ENCODE results near the gene PLEKHG7. TPM values are rescaled to one million over a fixed set of nuclear protein-coding genes. Genes with fewer than 3 reads are reported as not detected.
A peak's percentile ranks its signal among the peaks of the same experiment; 100 is the strongest.

Gene PLEKHG7
- total and polyA plus RNA-seq, 7 donors, result not detected

DNA sequence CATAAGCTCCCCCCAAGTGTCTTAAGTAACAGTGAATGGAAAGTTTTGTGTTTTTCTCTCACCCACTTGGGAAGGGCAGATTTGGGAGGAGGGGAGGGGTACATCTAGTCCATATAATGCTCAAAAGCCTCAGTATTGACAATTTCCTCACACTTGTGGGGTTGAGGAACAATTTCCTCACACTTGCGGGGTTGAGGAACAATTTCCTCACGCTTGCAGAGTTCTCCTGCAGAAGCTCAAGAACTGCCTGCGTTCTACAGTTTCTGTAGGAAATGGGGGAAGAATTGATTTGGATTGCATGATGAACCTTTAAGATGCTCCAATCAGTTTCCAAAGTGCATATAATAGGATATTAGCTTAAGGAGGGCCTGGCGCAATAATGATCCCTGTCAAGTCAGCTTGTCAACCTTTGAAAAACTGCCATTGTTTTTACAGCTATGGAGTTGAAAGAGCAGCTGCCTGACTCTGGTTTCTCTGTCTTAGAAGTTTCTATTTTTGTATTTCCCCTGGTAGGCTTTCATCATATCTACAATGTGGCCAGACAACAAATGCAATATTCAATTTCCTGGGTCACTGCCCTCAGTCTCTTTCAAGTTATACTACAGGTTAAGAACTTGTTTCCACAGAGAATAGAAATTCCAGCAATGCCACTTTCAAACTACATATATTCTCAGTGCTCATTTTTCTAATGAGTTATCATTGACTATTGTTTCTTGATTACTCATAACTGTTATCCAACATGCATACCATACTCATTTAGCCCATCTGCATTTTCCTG lies 66.5 kb downstream of the PLEKHG7 start:
- DNase-seq, result no peak
- intact Hi-C loops (cut with DNase I), result no loop called here
- Histone ChIP-seq H3K4me3 (no peak overlapping the region), H3K9me3 (no peaks in the 10 kb centered on the region), H3K27ac (peak overlapping the region; percentile 48), H3K27me3 (ENCODE audit: insufficient read depth in 3 of 3, low read length in 2 of 3) (no peaks in the 10 kb centered on the region), H3K36me3 (ENCODE audit: insufficient read depth in 1 of 2, low read depth in 1 of 2) (no peaks in the 10 kb centered on the region), H3K4me1 (peaks cover 17% of the 10 kb centered on the region)
- TF ChIP-seq, protein P1, sequence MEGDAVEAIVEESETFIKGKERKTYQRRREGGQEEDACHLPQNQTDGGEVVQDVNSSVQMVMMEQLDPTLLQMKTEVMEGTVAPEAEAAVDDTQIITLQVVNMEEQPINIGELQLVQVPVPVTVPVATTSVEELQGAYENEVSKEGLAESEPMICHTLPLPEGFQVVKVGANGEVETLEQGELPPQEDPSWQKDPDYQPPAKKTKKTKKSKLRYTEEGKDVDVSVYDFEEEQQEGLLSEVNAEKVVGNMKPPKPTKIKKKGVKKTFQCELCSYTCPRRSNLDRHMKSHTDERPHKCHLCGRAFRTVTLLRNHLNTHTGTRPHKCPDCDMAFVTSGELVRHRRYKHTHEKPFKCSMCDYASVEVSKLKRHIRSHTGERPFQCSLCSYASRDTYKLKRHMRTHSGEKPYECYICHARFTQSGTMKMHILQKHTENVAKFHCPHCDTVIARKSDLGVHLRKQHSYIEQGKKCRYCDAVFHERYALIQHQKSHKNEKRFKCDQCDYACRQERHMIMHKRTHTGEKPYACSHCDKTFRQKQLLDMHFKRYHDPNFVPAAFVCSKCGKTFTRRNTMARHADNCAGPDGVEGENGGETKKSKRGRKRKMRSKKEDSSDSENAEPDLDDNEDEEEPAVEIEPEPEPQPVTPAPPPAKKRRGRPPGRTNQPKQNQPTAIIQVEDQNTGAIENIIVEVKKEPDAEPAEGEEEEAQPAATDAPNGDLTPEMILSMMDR (IDR thresholded peaks at IDR 0.05), result no peak
- 58 to 62% (median 62%) methylated on average over 4 of the region's 4 CpGs for WGBS, 3 donors
- ATAC-seq, result peak; percentile 78 to 95 (median 90)

DNA sequence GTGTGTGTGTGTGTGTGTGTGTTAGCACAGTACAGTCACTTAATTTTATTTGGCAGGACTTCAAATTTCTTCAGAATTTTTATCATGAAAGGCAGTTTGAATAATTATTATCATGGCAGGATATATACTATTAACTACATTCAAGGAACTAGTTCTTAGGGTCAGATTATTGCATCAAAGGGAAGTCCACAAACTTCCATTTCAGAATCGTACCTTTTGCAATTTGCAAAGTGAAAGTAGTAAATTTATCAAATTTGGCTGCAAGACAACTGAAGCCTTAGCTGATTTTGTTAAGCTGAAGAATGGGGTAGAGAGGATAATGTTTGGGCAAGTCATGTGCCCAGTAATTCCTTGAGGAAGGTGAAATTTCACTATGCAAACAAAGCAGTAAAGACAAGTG lies 68.2 kb downstream of the PLEKHG7 start:
- intact Hi-C loops (cut with DNase I), result no loop called here
- no peak for DNase-seq
- WGBS, 3 donors, result 59 to 72% (median 62%) methylated on average over 1 of the region's 1 CpG
- no peak overlapping the region for H3K27ac ChIP-seq
- no peak overlapping the region for H3K4me3 ChIP-seq
- H3K36me3 ChIP-seq (ENCODE audit: insufficient read depth in 1 of 2, low read depth in 1 of 2), result peaks cover 0 to 8% of the 10 kb centered on the region in 2 donors
- H3K27me3 ChIP-seq (ENCODE audit: insufficient read depth in 3 of 3, low read length in 2 of 3), result no peaks in the 10 kb centered on the region
- ATAC-seq, result no peak
- no peaks in the 10 kb centered on the region for H3K9me3 ChIP-seq
- peaks cover 17% of the 10 kb centered on the region for H3K4me1 ChIP-seq
- TF ChIP-seq, protein P1 (IDR thresholded peaks at IDR 0.05), result no peak

DNA sequence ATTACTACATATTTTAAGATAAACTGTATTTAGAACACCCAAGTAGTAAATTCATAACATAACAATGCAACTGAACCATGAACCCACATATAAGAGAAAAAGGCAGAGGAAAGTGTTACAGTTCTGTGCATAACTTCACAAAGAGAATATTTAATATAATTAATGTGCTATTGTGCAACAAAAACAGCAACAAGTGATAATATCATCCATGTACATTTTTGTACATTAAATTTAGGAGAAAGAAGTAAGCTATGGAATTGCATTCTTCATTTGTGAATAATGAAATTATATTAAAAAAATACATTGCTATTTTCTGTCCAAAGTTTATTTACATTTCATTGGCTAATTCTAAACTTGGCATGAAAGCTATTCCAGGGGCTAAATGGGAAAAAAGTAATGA lies 72.6 kb downstream of the PLEKHG7 start:
- Histone ChIP-seq H3K4me1 (no peaks in the 10 kb centered on the region), H3K27ac (no peak overlapping the region), H3K9me3 (no peaks in the 10 kb centered on the region), H3K4me3 (no peak overlapping the region), H3K27me3 (ENCODE audit: insufficient read depth in 3 of 3, low read length in 2 of 3) (no peaks in the 10 kb centered on the region), H3K36me3 (ENCODE audit: insufficient read depth in 1 of 2, low read depth in 1 of 2) (peaks cover 0 to 52% of the 10 kb centered on the region in 2 donors)
- ATAC-seq, result no peak
- TF ChIP-seq, protein P1 (IDR thresholded peaks at IDR 0.05), result no peak
- no peak for DNase-seq
- intact Hi-C loops (cut with DNase I), result no loop called here

DNA sequence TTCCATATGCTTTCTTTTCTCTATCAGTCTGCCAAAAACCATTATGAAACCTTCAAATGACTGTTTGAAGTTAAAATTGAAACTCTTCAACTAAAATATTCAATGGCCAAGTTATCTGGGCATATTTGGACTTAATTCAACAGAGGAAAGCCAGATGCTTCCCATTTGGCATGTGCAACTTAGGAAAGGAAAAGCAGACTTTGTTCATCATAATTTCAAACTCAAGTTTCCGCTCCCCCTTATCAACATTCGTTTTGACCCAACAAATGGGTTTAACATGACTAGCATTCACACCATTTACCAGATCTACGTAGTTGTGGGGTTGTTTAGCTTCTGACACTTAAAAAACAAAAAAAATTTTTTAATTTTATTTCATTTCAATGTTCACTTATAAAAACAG lies 75.7 kb downstream of the PLEKHG7 start:
- peaks cover 0 to 68% of the 10 kb centered on the region in 2 donors for H3K36me3 ChIP-seq (ENCODE audit: insufficient read depth in 1 of 2, low read depth in 1 of 2)
- H3K4me3 ChIP-seq, result no peak overlapping the region
- TF ChIP-seq, protein P1 (IDR thresholded peaks at IDR 0.05), result no peak
- 55 to 61% (median 57%) methylated on average over 3 of the region's 3 CpGs for WGBS, 3 donors
- intact Hi-C loops (cut with DNase I), result no loop called here
- no peaks in the 10 kb centered on the region for H3K4me1 ChIP-seq
- H3K27ac ChIP-seq, result no peak overlapping the region
- H3K27me3 ChIP-seq (ENCODE audit: insufficient read depth in 3 of 3, low read length in 2 of 3), result no peaks in the 10 kb centered on the region
- no peaks in the 10 kb centered on the region for H3K9me3 ChIP-seq
- no peak for ATAC-seq
- DNase-seq, result no peak
